GM12878 (cell line): Measurements from ENCODE around the gene RBMS3. TPM values are rescaled to one million over a fixed set of nuclear protein-coding genes. Genes with fewer than 3 reads are reported as not detected.
A peak's percentile ranks its signal among the peaks of the same experiment; 100 is the strongest.

Experiments used
- ATAC-seq: fragments of 200-7000 bp; cut with Tn5 transposase; 3 replicates; pipeline ENCODE4 v1.9.1; 2020; ENCODE audit warnings: mild to moderate bottlenecking, moderate library complexity
- BruUV-seq: library from RNA; stranded (reverse); fragments of 400-500 nt; replicated peaks from 2 replicates; lab custom pipeline; 2021; lab: Mats Ljungman, UMichigan
- CTCF ChIA-PET: fragments of 300-600 bp; sonication (Branson Sonifier 250); formaldehyde crosslinking; extraction: SDS; loops from one replicate; lab custom pipeline; 2021; ENCODE audit warnings: inconsistent platforms; lab: Yijun Ruan, JAX
- POLR2A ChIA-PET: fragments of 350-600 bp; formaldehyde crosslinking; extraction: SDS; loops from one replicate; lab custom pipeline; 2021; ENCODE audit warnings: inconsistent platforms; lab: Charles Lee
- RAD21 ChIA-PET: fragments of 300-600 bp; sonication (Branson Sonifier 250); formaldehyde crosslinking; loops from one replicate; lab custom pipeline; 2023; ENCODE audit warnings: antibody characterized with exemption; ENCODE audit not compliant: unreplicated experiment; lab: Charles Lee
- SMC1A ChIA-PET: fragments of 300-600 bp; sonication (Branson Sonifier 250); formaldehyde crosslinking; loops from one replicate; lab custom pipeline; 2023; ENCODE audit not compliant: unreplicated experiment, uncharacterized antibody; lab: Charles Lee
- DNase-seq: peaks from one replicate; pipeline ENCODE4 v3.0.0-alpha.2; 2011; ENCODE audit warnings: low read depth, low spot score
- FAIRE-seq: peaks from 3 replicates; lab custom pipeline; 2011; peaks lifted over from hg19 to GRCh38; lab: Jason Lieb, UNC
- H2AFZ ChIP-seq: 2 replicates; pipeline ENCODE4 v1.6.0; 2011; ENCODE audit warnings: low read depth, low read length, control low read depth; ENCODE audit not compliant: control insufficient read depth
- H3K27ac ChIP-seq: 2 replicates; pipeline ENCODE4 v1.5.1; 2011; ENCODE audit warnings: control low read depth; ENCODE audit not compliant: control insufficient read depth, insufficient read depth
- H3K27me3 ChIP-seq, 2 experiments: replicated peaks in 1 of 2; 2 replicates each; pipeline versions ENCODE4 v1.6.0 to v1.6.1; 2011; ENCODE audit warnings: low read length in 1 of 2; ENCODE audit not compliant: control insufficient read depth in 2 of 2, insufficient read depth in 2 of 2
- H3K36me3 ChIP-seq, 2 experiments: 2 replicates each; pipeline ENCODE4 v1.5.1; 2011; ENCODE audit warnings: low read length in 1 of 2; ENCODE audit not compliant: control insufficient read depth in 2 of 2, insufficient read depth in 2 of 2
- H3K4me1 ChIP-seq: 2 replicates; pipeline ENCODE4 v1.6.1; 2011; ENCODE audit warnings: mild to moderate bottlenecking, low read length, moderate library complexity, mixed read lengths; ENCODE audit not compliant: control insufficient read depth, insufficient read depth
- H3K4me2 ChIP-seq: 2 replicates; pipeline ENCODE4 v1.6.0; 2011; ENCODE audit warnings: control low read depth; ENCODE audit not compliant: control insufficient read depth, insufficient read depth
- H3K4me3 ChIP-seq: fragments of 200-600 bp; sonication (generic); 2 replicates; pipeline ENCODE4 v1.5.1; 2016
- H3K79me2 ChIP-seq: 2 replicates; pipeline ENCODE4 v1.6.0; 2011; ENCODE audit warnings: low read length; ENCODE audit not compliant: control insufficient read depth, insufficient read depth
- H3K9ac ChIP-seq: 2 replicates; pipeline ENCODE4 v1.8.0; 2011; ENCODE audit warnings: low read length, control low read depth, mixed read lengths; ENCODE audit not compliant: control insufficient read depth, insufficient read depth
- H3K9me3 ChIP-seq: replicated peaks from 3 replicates; pipeline ENCODE4 v1.5.1; 2011; ENCODE audit warnings: mild to moderate bottlenecking, low read length; ENCODE audit not compliant: control insufficient read depth, insufficient read depth
- H4K20me1 ChIP-seq: 2 replicates; pipeline ENCODE4 v1.6.0; 2011; ENCODE audit not compliant: control insufficient read depth, insufficient read depth
- BMI1 ChIP-seq: fragments of 450-650 bp; IDR thresholded peaks from 2 replicates; pipeline ENCODE4 v1.6.1; 2016; ENCODE audit warnings: mild to moderate bottlenecking, moderate library complexity, borderline replicate concordance
- RAD51 ChIP-seq: fragments of 450-650 bp; IDR thresholded peaks from 2 replicates; pipeline ENCODE4 v1.6.1; 2016; ENCODE audit warnings: moderate library complexity, mild to moderate bottlenecking, inconsistent platforms
- RUNX3 ChIP-seq: IDR thresholded peaks from 2 replicates; pipeline ENCODE4 v1.6.1; 2012; ENCODE audit warnings: low read length, inconsistent platforms
- ZBTB4 ChIP-seq: fragments of 450-650 bp; formaldehyde crosslinking; IDR thresholded peaks from 2 replicates; pipeline ENCODE4 v1.4.0; 2022; ENCODE audit warnings: mild to moderate bottlenecking, moderate library complexity
- WGBS: methylation state at CpG from one replicate; pipeline ENCODE4 v1.1.6; 2016; ENCODE audit warnings: low lambda C conversion rate; ENCODE audit not compliant: insufficient replicate concordance, insufficient coverage; ENCODE audit errors: missing lambda C conversion rate; 5-methylcytosine and 5-hydroxymethylcytosine counted together
- in situ Hi-C: fragments of 300-500 bp; cut with MboI; formaldehyde crosslinking; loops from 9 replicates; pipeline ENCODE4 v1.14.3; 2018; ENCODE audit warnings: mixed read lengths
- intact Hi-C: fragments of 100-400 bp; cut with micrococcal nuclease; formaldehyde crosslinking; loops from one replicate; pipeline ENCODE4 v1.14.2; 2022; ENCODE audit not compliant: unreplicated experiment
- polyA plus RNA-seq, 11 experiments: library from polyadenylated mRNA; depleted of rRNA in 4 of 11; unstranded in 6 of 11; stranded (reverse) in 5 of 11; fragments of >200 nt; fragmentation: Nextera tagmentation in 4 of 11; fragmentation: Illumina TruSeq in 1 of 11; extraction: Ambion mirVana in 4 of 11; extraction: Trizol in 1 of 11; gene quantifications; 1 replicate in 1 of 11; 2 replicates in 10 of 11; pipeline versions ENCODE4 v1.2.1 to v1.2.3, GENCODE V29; 2011 to 2016; ENCODE audit warnings: inconsistent platforms in 2 of 11, missing spikeins in 2 of 11, low read depth in 1 of 11
- total RNA-seq, 4 experiments: library from RNA; depleted of rRNA in 3 of 4; stranded (reverse); fragments of >200 nt in 3 of 4; fragmentation: Illumina TruSeq in 1 of 4; extraction: Trizol in 1 of 4; gene quantifications; 2 replicates each; pipeline versions ENCODE4 v1.2.1 to v1.2.3, GENCODE V29; 2013 to 2021

The RBMS3 gene
- total and polyA plus RNA-seq, 10 of the 15 experiments (the other 5 are each of a cell fraction or from before 2014, with no cell fraction given) = 0.79 to 4.7 (median 3.1) TPM

DNA sequence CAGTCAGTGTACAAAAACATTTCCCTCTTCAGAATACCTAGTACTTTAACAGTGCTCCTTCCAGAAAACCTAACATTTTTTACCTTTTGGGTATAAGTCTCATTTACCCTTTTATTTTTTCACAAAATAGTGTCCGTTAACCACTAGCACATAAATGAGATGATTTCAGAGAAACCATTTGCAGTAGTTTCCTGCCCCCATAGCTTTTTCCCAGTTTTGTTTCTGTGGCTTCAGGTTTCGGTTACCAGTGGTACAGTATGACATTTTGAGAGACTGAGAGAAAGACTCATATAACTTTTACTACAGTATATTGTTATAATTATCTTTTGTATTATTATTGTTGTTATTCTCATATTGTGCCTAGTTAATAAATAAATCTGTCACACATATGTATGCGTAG is 6.2 kb upstream of the RBMS3 start:
- Histone ChIP-seq H3K36me3 (no peaks in the 10 kb centered on the region), H3K4me3 (no peak overlapping the region), H2AFZ (no peak overlapping the region), H3K4me2 (no peak overlapping the region), H3K27ac (no peak overlapping the region), H3K4me1 (no peaks in the 10 kb centered on the region; the same call in 1 of the 2 replicates), H3K9ac (no peak overlapping the region), H3K79me2 (no peaks in the 10 kb centered on the region), H3K9me3 (no peaks in the 10 kb centered on the region; the same call in 2 of the 3 replicates), H4K20me1 (no peaks in the 10 kb centered on the region), H3K27me3 (no peaks in the 10 kb centered on the region)
- ChIA-PET SMC1A (interaction anchor here (1.2 kb wide), 1 partner anchor 44 kb away, joined by 3 read pairs; no protein-coding TSS in a partner anchor), POLR2A (no interaction called here), RAD21 (no interaction called here), CTCF (no interaction called here)
- intact Hi-C loops = no loop called here
- 53% methylated on average over 3 of the region's 3 CpGs for WGBS
- in situ Hi-C loops = no loop called here
- BruUV-seq = no TSS peak
- DNase-seq (no peak), FAIRE-seq (no peak), ATAC-seq (no peak)
- TF ChIP-seq RUNX3 (0 out of 2 replicates have a peak, but pooled peaks have one; percentile 17), BMI1 (no peak)

DNA sequence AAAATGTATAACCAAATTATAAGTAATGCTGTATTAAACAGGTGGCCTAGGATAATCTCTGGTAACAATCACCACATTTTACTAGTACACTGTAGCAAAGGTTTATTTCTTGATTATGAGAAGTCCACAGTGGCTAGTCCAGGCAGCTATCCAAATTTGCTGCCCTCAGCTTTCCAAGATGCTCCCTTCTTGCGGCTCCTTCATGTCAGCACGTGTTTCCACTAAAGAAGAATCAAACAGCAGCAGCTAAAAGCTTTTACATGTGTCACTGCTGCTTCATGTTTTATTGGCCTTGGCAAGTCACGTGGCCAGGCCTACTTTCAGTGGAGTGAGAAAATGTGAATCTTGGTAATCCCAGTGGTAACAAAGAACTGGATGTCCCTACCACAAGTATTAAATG is 5.6 kb upstream of the RBMS3 start:
- H3K4me3 ChIP-seq = no peak overlapping the region
- no peak overlapping the region for H2AFZ ChIP-seq
- WGBS = 59% methylated on average over 3 of the region's 3 CpGs
- H3K36me3 ChIP-seq = no peaks in the 10 kb centered on the region
- no peaks in the 10 kb centered on the region for H3K79me2 ChIP-seq
- SMC1A ChIA-PET = interaction anchor here (1.2 kb wide), 1 partner anchor 44 kb away, joined by 3 read pairs; no protein-coding TSS in a partner anchor
- H3K4me2 ChIP-seq = no peak overlapping the region
- no peaks in the 10 kb centered on the region; the same call in 1 of the 2 replicates for H3K4me1 ChIP-seq
- no peaks in the 10 kb centered on the region; the same call in 2 of the 3 replicates for H3K9me3 ChIP-seq
- no TSS peak for BruUV-seq
- H3K27me3 ChIP-seq = no peaks in the 10 kb centered on the region
- no peaks in the 10 kb centered on the region for H4K20me1 ChIP-seq
- H3K9ac ChIP-seq = no peak overlapping the region
- CTCF ChIA-PET = no interaction called here
- no peak for ATAC-seq
- TF ChIP-seq RAD51 = 0 out of 2 replicates have a peak, but pooled peaks have one; percentile 15
- no peak for TF ChIP-seq ZBTB4 (CRISPR knock-in tag)
- no peak overlapping the region for H3K27ac ChIP-seq
- intact Hi-C loops = no loop called here
- no peak for DNase-seq
- RAD21 ChIA-PET = no interaction called here
- in situ Hi-C loops = no loop called here
- no peak for FAIRE-seq
- POLR2A ChIA-PET = interaction anchor here (0.6 kb wide), 1 partner anchor 19 kb away, joined by 6 read pairs; no protein-coding TSS in a partner anchor
